Esophagus squamous epithelium (tissue), 4 donors: ENCODE measurements around the gene PTGES3L.

Source experiments
- CTCF ChIP-seq, 6 experiments: fragments of 450-650 bp in 4 of 6; fragments of 200-600 bp in 2 of 6; sonication (generic) in 2 of 6; IDR thresholded peaks; one replicate each; pipeline ENCODE4 v1.5.1; 2016 to 2019; ENCODE audit warnings: antibody characterized with exemption in 6 of 6, mild to moderate bottlenecking in 4 of 6, moderate library complexity in 4 of 6
- POLR2A ChIP-seq, 4 donors: fragments of 450-650 bp; IDR thresholded peaks; one replicate each; pipeline ENCODE4 v1.6.1; 2017; ENCODE audit warnings: antibody characterized with exemption in 4 of 4, mild to moderate bottlenecking in 4 of 4, moderate library complexity in 3 of 4

GRCh38 chr17:42937712-42938596 lies 41.9 kb downstream of the PTGES3L start:
- peak; percentile 29 to 64 (median 45) for TF ChIP-seq CTCF (IDR thresholded peaks at IDR 0.05)
- no peak for TF ChIP-seq POLR2A (IDR thresholded peaks at IDR 0.05)
